ENCODE data around the gene TMCC1.

Gene TMCC1

DNA sequence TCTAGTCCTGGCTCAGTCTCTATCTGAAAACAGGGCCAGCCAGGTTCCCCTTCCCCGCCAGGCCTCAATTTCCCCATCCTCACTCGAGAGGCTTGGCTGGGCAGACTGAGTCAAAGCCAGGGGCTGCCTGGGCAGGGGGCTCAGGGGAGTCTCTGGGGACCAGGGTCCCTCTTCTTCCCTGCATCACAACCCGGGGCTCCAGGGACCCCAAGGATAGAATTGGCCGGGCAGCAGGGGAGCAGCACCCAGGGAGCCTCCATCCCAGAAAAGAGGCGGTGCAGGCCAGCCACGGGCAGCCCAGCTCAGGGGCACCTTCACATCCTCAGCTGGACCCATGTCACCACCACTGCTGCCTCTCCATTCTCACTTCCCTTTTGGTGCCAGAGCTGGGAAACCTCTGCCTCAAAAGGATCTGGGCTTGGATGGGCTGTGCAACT lies 273.8 kb downstream of the TMCC1 start:
- H4K20me1 ChIP-seq (ENCODE audit: insufficient read depth, low read length, poor library complexity, severe bottlenecking), result no peaks in the 10 kb centered on the region
- H3K9ac ChIP-seq (ENCODE audit: low read depth, low read length, poor library complexity, severe bottlenecking), result no peak overlapping the region
- no peaks in the 10 kb centered on the region for H3K9me3 ChIP-seq (ENCODE audit: insufficient read depth, low read depth, low read length)
- H3K4me1 ChIP-seq (ENCODE audit: insufficient read depth, low read length, poor library complexity, severe bottlenecking), result peaks cover 11% of the 10 kb centered on the region
- H3K79me2 ChIP-seq (ENCODE audit: insufficient read depth, low read length), result no peaks in the 10 kb centered on the region
- H3K9me2 ChIP-seq (replicated peaks; ENCODE audit: low read depth, low read length), result no peaks in the 10 kb centered on the region
- H3K4me2 ChIP-seq (ENCODE audit: low read depth, low read length, poor library complexity, severe bottlenecking), result no peak overlapping the region
- TF ChIP-seq EZH2phosphoT487 (IDR thresholded peaks at IDR 0.05; ENCODE audit: borderline replicate concordance), result no peak
- TF ChIP-seq, protein P1, sequence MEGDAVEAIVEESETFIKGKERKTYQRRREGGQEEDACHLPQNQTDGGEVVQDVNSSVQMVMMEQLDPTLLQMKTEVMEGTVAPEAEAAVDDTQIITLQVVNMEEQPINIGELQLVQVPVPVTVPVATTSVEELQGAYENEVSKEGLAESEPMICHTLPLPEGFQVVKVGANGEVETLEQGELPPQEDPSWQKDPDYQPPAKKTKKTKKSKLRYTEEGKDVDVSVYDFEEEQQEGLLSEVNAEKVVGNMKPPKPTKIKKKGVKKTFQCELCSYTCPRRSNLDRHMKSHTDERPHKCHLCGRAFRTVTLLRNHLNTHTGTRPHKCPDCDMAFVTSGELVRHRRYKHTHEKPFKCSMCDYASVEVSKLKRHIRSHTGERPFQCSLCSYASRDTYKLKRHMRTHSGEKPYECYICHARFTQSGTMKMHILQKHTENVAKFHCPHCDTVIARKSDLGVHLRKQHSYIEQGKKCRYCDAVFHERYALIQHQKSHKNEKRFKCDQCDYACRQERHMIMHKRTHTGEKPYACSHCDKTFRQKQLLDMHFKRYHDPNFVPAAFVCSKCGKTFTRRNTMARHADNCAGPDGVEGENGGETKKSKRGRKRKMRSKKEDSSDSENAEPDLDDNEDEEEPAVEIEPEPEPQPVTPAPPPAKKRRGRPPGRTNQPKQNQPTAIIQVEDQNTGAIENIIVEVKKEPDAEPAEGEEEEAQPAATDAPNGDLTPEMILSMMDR (conservative IDR thresholded peaks at IDR 0.05; ENCODE audit: low read length), result no peak
- H3K27me3 ChIP-seq (ENCODE audit: insufficient read depth, low read length, poor library complexity, severe bottlenecking), result no peaks in the 10 kb centered on the region
- no peak overlapping the region for H2AFZ ChIP-seq (ENCODE audit: low read length)
- no peak overlapping the region for H3K4me3 ChIP-seq (ENCODE audit: low read length, poor library complexity, severe bottlenecking)
- no peaks in the 10 kb centered on the region for H3K36me3 ChIP-seq (ENCODE audit: insufficient read depth, low read length)
- no peaks in the 10 kb centered on the region for H3F3A ChIP-seq (ENCODE audit: low read depth)

DNA sequence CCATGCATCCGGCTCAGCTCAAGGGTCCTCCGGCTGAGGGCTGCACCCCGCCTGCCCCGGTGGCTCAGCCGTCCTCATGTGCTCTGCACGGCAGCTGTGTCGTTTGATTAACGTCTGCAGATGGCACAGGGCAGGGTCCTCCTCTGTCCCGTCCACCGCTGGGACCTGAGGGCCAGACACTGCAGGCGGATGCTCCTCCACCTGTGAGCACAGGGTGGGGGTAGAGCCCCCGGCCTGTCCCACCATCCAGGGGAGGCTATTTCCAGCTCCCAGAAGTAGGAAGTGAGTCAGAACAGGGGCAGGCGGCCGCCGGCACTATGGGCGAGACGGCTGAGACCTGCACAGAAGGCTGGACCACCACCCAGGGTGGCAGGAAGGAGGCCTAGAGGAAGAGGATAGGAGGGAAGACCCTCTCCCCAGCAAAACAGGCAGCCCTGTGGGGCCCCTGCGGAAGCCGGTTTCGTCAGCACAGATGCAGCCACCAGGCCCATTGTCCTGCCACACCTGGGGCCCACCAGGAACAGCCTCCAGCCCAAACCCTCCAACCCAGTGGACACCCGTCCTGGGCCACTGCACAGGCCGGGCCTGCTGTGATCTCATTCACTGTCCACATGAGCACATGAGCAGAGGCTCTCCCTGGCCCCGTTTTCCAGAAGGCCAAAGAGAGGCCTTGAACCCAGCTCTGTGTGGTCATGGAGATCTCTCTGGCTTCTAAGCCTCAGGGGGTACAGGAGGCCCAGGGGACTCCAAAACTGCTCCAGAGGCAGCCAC lies 274.4 kb downstream of the TMCC1 start:
- H3K9me2 ChIP-seq (replicated peaks; ENCODE audit: low read depth, low read length), result no peaks in the 10 kb centered on the region
- no peak overlapping the region for H3K9ac ChIP-seq (ENCODE audit: low read depth, low read length, poor library complexity, severe bottlenecking)
- TF ChIP-seq, protein P1 (conservative IDR thresholded peaks at IDR 0.05; ENCODE audit: low read length), result no peak
- TF ChIP-seq EZH2phosphoT487 (IDR thresholded peaks at IDR 0.05; ENCODE audit: borderline replicate concordance), result no peak
- no peaks in the 10 kb centered on the region for H3F3A ChIP-seq (ENCODE audit: low read depth)
- H3K4me2 ChIP-seq (ENCODE audit: low read depth, low read length, poor library complexity, severe bottlenecking), result no peak overlapping the region
- H3K9me3 ChIP-seq (ENCODE audit: insufficient read depth, low read depth, low read length), result no peaks in the 10 kb centered on the region
- H4K20me1 ChIP-seq (ENCODE audit: insufficient read depth, low read length, poor library complexity, severe bottlenecking), result no peaks in the 10 kb centered on the region
- peaks cover 9% of the 10 kb centered on the region for H3K4me1 ChIP-seq (ENCODE audit: insufficient read depth, low read length, poor library complexity, severe bottlenecking)
- no peaks in the 10 kb centered on the region for H3K36me3 ChIP-seq (ENCODE audit: insufficient read depth, low read length)
- H3K4me3 ChIP-seq (ENCODE audit: low read length, poor library complexity, severe bottlenecking), result no peak overlapping the region
- no peak overlapping the region for H2AFZ ChIP-seq (ENCODE audit: low read length)
- H3K79me2 ChIP-seq (ENCODE audit: insufficient read depth, low read length), result no peaks in the 10 kb centered on the region
- no peaks in the 10 kb centered on the region for H3K27me3 ChIP-seq (ENCODE audit: insufficient read depth, low read length, poor library complexity, severe bottlenecking)

DNA sequence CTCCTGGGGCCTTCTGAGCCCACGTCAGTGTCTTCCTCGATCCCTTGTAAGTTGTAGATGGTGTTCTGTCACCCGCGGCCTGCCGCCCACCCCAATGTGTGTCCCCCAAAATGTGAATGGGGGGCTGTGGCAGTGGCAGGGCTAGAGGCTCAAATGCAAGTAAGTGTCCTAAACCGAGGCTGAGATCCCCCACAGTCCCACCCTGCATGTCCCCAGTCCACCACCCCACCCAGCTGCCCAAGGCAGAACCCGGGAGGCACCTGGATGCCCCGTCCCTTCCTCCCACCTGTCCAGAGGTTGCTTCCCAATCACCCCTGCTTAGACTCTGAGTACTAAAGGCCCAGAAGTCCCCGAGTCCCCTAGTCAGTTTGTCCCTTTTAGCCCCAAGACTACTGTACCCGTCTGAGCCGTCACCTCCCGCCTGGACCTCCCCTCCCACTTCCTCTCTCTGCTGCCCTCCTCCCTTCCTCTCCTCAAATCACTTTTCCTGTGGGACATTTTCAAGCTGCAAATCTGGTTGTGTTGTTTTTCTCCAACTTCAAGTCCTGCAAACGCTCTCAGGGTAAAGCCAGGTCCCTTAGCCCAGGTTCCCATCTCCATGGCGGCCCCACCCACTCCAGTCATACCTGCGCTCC lies 275.2 kb downstream of the TMCC1 start:
- Histone ChIP-seq H4K20me1 (ENCODE audit: insufficient read depth, low read length, poor library complexity, severe bottlenecking) (no peaks in the 10 kb centered on the region), H3K4me1 (ENCODE audit: insufficient read depth, low read length, poor library complexity, severe bottlenecking) (peaks cover 11% of the 10 kb centered on the region), H3K36me3 (ENCODE audit: insufficient read depth, low read length) (no peaks in the 10 kb centered on the region), H3K9me2 (replicated peaks; ENCODE audit: low read depth, low read length) (no peaks in the 10 kb centered on the region), H3K4me3 (ENCODE audit: low read length, poor library complexity, severe bottlenecking) (no peak overlapping the region), H3K79me2 (ENCODE audit: insufficient read depth, low read length) (no peaks in the 10 kb centered on the region), H3K27me3 (ENCODE audit: insufficient read depth, low read length, poor library complexity, severe bottlenecking) (no peaks in the 10 kb centered on the region), H3K9ac (ENCODE audit: low read depth, low read length, poor library complexity, severe bottlenecking) (no peak overlapping the region), H3K4me2 (ENCODE audit: low read depth, low read length, poor library complexity, severe bottlenecking) (no peak overlapping the region), H2AFZ (ENCODE audit: low read length) (no peak overlapping the region), H3F3A (ENCODE audit: low read depth) (no peaks in the 10 kb centered on the region), H3K9me3 (ENCODE audit: insufficient read depth, low read depth, low read length) (no peaks in the 10 kb centered on the region)
- no peak for TF ChIP-seq EZH2phosphoT487 (IDR thresholded peaks at IDR 0.05; ENCODE audit: borderline replicate concordance)
- TF ChIP-seq, protein P1 (conservative IDR thresholded peaks at IDR 0.05; ENCODE audit: low read length), result no peak
